Kidney (tissue), 14 donors: Measurements from ENCODE around the gene YIF1A. TPM values are rescaled to one million over a fixed set of nuclear protein-coding genes. Genes with fewer than 3 reads are reported as not detected.

Experiments used
- DNase-seq, 5 donors: peaks; one replicate each; pipeline ENCODE4 v3.0.0-alpha.2; 2013 to 2020
- FAIRE-seq: peaks from 2 replicates; lab custom pipeline; 2012; peaks lifted over from hg19 to GRCh38; lab: Jason Lieb, UNC
- H3K27ac ChIP-seq, 2 donors: one replicate each; pipeline ENCODE4 v1.7.0; 2013; ENCODE audit warnings: low read depth in 2 of 2, low read length in 2 of 2, inconsistent platforms in 1 of 2
- H3K27me3 ChIP-seq: one replicate; pipeline ENCODE4 v1.7.1; 2013; ENCODE audit warnings: low read length, inconsistent platforms; ENCODE audit not compliant: control insufficient read depth, insufficient read depth
- H3K36me3 ChIP-seq, 3 donors: one replicate each; pipeline versions ENCODE4 v1.7.0 to v1.7.1; 2013; ENCODE audit warnings: low read length in 3 of 3, control low read depth in 1 of 3, inconsistent platforms in 1 of 3; ENCODE audit not compliant: insufficient read depth in 3 of 3, control insufficient read depth in 2 of 3
- H3K4me1 ChIP-seq, 3 donors: one replicate each; pipeline versions ENCODE4 v1.7.0 to v1.7.1; 2013; ENCODE audit warnings: low read length in 3 of 3, inconsistent platforms in 1 of 3, low read depth in 1 of 3; ENCODE audit not compliant: control insufficient read depth in 2 of 3, insufficient read depth in 2 of 3
- H3K4me3 ChIP-seq, 3 donors: one replicate each; pipeline versions ENCODE4 v1.7.0 to v1.8.1; 2013; ENCODE audit warnings: low read length in 3 of 3, control low read depth in 1 of 3, inconsistent platforms in 1 of 3
- H3K9ac ChIP-seq, 3 donors: one replicate each; pipeline versions ENCODE4 v1.7.0 to v1.7.1; 2013; ENCODE audit warnings: low read length in 3 of 3, control low read depth in 1 of 3, inconsistent platforms in 1 of 3
- H3K9me3 ChIP-seq, 3 donors: one replicate each; pipeline versions ENCODE4 v1.7.0 to v1.7.1; 2013; ENCODE audit warnings: low read length in 3 of 3, control low read depth in 1 of 3, inconsistent platforms in 1 of 3; ENCODE audit not compliant: control insufficient read depth in 2 of 3, insufficient read depth in 1 of 3
- intact Hi-C: fragments of 100-400 bp; cut with DNase I; formaldehyde crosslinking; loops from one replicate; pipeline ENCODE4 v1.11.1; 2022
- polyA plus RNA-seq: library from polyadenylated mRNA; stranded (reverse); fragments of 350-450 nt; fragmentation: Illumina TruSeq; extraction: RNeasy Lipid Tissue Mini Kit (QIAGEN cat#74804); gene quantifications from one replicate; pipeline ENCODE4 v1.2.3, GENCODE V29; 2014; ENCODE audit warnings: low read depth, low replicate concordance; ENCODE audit not compliant: insufficient read depth
- total RNA-seq: library from RNA; stranded (reverse); fragmentation: NEBNext Ultra II Directional; extraction: Animal tissue kit (Norgen Biotek cat#: 25700); gene quantifications from one replicate; pipeline ENCODE4 v1.2.1, GENCODE V29; 2021
- TF ChIP-seq, protein P1 (sequence below): IDR thresholded peaks from 3 replicates; pipeline ENCODE4 v1.5.1; 2012; ENCODE audit warnings: mild to moderate bottlenecking, moderate library complexity, borderline replicate concordance; ENCODE audit not compliant: insufficient read depth; ENCODE audit errors: extremely low read depth
- donor health status: control.
- donor health status: control.
- donor health status: control.
- donor health status: control.
- donor health status: control.
- donor health status: DM: yes; HTN: yes; CAD: no.
- donor health status: Normal renal cell carcinoma (clear cell type).

The YIF1A gene
- total and polyA plus RNA-seq, 2 donors from 2014 or later = 92.1 to 115 TPM

DNA sequence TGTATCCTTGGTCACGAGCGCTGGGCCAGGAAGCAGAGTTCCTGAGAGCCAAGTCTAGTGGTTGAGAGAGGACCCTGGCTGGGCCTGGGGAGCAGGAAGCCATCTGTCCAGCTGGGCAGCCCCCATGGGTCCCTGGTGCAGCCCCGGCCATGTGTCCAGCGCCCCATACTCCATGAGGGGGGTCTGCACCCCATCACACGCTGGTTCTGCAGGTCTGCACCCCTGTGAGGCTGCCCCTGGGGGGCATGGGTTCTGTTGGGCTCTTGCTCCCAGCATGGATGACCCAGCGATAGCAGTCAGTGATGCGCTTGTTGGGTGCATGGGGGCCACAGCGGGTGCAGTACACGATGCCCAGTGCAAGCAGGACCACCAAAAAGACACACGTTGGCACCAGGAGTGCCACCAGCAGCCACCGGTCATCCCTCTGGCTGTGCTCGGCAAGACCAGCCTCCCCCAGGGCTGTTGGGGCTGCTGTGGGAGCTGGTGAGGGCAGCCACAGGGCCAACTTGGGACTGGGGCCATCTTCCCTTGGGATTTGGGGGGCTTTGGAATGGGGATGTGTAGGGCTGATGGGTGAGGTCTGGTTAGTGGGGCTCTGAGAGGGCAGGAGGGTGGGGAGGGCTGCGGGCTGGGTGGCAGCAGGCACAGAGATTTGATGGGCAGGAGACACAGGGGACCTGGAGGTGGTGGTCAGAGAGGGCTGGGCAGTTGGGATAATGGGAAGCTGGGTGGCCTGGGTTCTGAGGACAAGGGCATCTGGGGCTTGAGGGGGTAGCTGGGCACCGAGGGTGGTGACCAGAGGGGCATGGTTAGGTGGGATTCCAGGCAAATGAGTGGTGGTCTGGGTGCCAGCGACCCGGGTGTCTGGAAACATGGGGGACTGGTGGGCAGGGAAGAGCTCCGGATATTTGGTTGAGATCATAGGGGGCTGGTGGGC, 25.9 kb upstream of the YIF1A start:
- Histone ChIP-seq H3K27me3 (no peaks in the 10 kb centered on the region), H3K9me3 (no peaks in the 10 kb centered on the region), H3K36me3 (no peaks in the 10 kb centered on the region), H3K4me1 (peaks cover 0 to 16% (median 3%) of the 10 kb centered on the region in 3 donors), H3K27ac (peak overlapping the region in 1 of 2 donors; percentile 22), H3K4me3 (peak overlapping the region in 2 of 3 donors; percentile 53 to 68), H3K9ac (peak overlapping the region in 1 of 3 donors; percentile 17)
- DNase-seq = peak in 2 of 5 donors; percentile 60 to 73
- intact Hi-C loops = no loop called here
- TF ChIP-seq, protein P1, sequence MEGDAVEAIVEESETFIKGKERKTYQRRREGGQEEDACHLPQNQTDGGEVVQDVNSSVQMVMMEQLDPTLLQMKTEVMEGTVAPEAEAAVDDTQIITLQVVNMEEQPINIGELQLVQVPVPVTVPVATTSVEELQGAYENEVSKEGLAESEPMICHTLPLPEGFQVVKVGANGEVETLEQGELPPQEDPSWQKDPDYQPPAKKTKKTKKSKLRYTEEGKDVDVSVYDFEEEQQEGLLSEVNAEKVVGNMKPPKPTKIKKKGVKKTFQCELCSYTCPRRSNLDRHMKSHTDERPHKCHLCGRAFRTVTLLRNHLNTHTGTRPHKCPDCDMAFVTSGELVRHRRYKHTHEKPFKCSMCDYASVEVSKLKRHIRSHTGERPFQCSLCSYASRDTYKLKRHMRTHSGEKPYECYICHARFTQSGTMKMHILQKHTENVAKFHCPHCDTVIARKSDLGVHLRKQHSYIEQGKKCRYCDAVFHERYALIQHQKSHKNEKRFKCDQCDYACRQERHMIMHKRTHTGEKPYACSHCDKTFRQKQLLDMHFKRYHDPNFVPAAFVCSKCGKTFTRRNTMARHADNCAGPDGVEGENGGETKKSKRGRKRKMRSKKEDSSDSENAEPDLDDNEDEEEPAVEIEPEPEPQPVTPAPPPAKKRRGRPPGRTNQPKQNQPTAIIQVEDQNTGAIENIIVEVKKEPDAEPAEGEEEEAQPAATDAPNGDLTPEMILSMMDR = no peak
- FAIRE-seq = no peak

DNA sequence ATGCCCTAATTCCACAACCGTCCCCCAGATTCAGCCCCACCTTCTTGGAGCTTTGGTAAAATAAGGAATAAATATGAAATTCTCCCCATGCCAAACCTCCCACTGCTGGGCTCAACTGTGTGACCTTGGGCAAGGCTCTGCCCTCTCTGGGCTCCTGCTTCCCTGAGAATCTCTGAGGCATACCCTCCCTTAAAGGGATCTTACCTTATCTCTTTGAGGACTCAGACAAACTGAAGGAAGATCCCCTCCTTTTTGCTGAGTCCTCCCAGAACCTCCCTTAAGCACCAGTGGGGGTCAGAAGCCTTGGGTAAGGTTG, 25.2 kb upstream of the YIF1A start:
- DNase-seq (no peak), FAIRE-seq (no peak)
- no peaks in the 10 kb centered on the region for H3K9me3 ChIP-seq
- H3K9ac ChIP-seq = peak overlapping the region in 2 of 3 donors; percentile 17 to 33
- intact Hi-C loops = no loop called here
- TF ChIP-seq, protein P1 = no peak
- H3K4me1 ChIP-seq = peaks cover 0 to 16% (median 3%) of the 10 kb centered on the region in 3 donors
- no peaks in the 10 kb centered on the region for H3K36me3 ChIP-seq
- no peaks in the 10 kb centered on the region for H3K27me3 ChIP-seq
- peak overlapping the region; percentile 57 to 59 for H3K27ac ChIP-seq
- peak overlapping the region in 2 of 3 donors; percentile 44 to 63 for H3K4me3 ChIP-seq

DNA sequence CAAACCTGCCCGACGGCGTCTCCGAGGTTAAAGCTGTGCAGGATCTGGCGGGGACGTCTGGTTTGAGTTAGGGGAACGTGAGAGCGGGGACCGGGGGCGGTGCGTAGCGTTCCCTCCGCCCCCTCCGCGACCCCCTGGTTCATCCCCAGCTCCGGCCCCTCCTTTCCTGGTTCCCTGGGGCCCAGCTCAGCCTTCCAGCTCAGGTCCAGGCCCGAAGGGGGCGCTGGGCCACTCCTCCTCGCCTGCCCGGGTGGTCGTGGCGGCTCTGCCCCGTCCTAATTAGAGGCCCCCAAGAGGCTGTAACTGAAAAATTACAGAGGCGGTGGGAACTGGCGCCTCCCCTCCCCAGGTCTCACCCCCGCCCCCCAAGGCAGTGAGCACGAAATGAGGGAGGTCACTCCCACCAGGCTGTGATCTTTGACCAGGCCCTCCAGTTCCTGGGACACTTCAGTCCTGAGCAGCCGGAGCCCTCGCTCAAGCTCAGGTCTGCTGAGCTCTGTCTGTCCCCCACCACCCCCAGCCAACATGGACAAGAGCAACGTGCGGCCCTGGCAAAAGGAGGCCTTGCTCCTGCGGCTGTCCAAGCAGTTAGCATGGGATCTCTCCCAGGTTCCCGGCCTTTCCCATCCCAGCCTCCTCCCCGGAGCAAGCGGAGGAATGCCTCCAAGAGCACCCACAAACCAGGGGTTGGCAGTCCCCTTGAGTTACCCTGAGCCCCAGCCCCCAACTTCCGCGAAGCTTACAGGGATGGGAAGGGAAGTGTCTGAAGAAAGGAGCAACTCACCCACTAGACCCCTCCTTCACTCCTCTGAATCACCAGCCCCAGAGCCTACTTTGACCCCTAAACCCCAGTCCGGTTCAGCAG, 24.6 kb upstream of the YIF1A start:
- TF ChIP-seq, protein P1 = no peak
- Histone ChIP-seq H3K4me3 (peak overlapping the region; percentile 28 to 82 (median 63)), H3K27ac (peak overlapping the region; percentile 57 to 84), H3K4me1 (peaks cover 0 to 12% (median 2%) of the 10 kb centered on the region in 3 donors), H3K9me3 (no peaks in the 10 kb centered on the region), H3K9ac (peak overlapping the region in 2 of 3 donors; percentile 33 to 65), H3K36me3 (no peaks in the 10 kb centered on the region), H3K27me3 (no peaks in the 10 kb centered on the region)
- peak in 4 of 5 donors; percentile 73 to 94 (median 84) for DNase-seq
- intact Hi-C loops = no loop called here
- no peak for FAIRE-seq
